GM20431 (cell line): ENCODE measurements around the gene MCEMP1.

ENCODE experiments used
- in situ Hi-C: fragments of 300-500 bp; cut with MseI, MboI; formaldehyde crosslinking; loops from one replicate; pipeline ENCODE4 v1.15.0; 2020; ENCODE audit warnings: low sequenced_read_pairs; ENCODE audit not compliant: unreplicated experiment

The MCEMP1 gene

DNA sequence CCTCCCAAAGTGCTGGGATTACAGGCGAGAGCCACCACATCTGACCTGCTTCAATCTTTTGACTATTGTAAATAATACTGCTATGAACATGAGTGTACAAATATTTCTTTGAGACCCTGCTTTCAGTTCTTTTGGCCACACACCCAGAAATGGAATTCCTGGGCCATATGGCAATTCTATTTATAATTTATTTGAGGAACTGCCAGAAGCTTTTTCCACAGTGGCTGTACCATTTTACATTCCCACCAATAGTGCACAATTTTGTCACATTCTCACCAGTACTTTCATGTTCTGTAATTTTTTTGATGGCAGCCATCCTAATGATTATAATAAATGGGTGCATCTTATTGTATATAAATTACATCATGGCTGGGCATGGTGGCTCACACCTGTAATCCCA is 38.8 kb downstream of the MCEMP1 start:
- in situ Hi-C loops, result no loop called here

GRCh38 chr19:7716762-7717161 is 39.9 kb downstream of the MCEMP1 start:
- in situ Hi-C loops, result no loop called here

- in situ Hi-C loops, result no loop called here
Measured at GRCh38 chr19:7718668-7719067, 41.8 kb downstream of the MCEMP1 start.

DNA sequence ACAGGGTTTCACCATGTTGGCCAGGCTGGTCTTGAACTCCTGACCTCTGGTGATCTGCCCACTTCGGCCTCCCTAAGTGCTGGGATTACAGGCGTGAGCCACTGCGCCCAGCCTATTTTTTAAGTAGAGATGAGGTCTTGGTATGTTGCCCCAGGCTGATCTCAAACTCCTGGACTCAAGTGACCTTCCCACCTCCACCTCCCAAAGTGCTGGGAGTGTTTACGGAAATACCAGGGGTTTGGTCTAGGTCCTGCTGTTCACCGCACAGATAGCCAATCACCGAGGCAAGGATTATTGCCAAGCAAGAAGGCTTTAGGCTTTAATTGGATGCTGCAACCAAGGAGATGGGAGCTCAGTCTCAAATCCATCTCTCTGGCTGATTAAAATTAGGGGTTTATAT is 43.5 kb downstream of the MCEMP1 start:
- in situ Hi-C loops, result no loop called here

DNA sequence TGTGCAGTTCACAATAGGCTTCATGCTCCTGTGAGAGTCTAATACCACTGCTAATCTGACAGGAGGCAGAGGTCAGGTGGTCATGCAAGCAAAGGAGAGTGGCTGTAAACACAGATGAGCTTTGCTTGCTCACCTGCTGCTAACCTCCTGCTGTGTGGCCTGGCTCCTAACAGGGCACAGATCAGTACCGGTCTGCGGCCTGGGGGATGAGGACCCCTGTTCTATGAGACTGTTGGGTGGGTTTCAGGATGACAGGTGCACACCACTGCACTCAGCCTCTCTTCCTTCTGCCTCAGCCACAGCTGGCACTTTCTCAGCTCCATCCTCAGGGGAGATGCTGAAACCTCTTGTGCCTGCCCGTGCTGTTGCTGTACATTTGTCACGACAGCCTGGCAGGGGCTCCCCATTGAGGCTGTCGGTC is 45.4 kb downstream of the MCEMP1 start:
- in situ Hi-C loops, result no loop called here

DNA sequence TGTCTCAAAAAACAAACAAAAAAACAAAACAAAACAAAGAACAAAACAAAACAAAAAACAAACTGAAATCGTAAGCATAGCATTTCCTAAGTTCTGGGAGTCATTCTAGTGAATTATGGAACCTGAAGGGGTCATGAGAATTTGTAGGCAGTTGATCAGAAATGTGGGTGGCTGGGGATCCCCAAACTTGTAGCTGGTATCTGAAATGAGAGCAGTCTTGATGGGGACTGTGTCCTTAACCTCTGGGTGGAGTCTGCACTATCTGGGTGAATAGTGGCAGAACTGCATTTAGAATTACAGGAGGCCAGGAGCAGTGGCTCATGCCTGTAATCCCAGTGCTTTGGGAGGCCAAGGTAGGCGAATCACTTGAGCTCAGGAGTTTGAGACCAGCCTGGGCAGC is 48.9 kb downstream of the MCEMP1 start:
- in situ Hi-C loops, result no loop called here

GRCh38 chr19:7729211-7729610 is 52.3 kb downstream of the MCEMP1 start:
- in situ Hi-C loops, result no loop called here
